Calu3 (cell line): ENCODE results near the gene WFIKKN1. TPM values are rescaled to one million over a fixed set of nuclear protein-coding genes. Genes with fewer than 3 reads are reported as not detected.

Experiments used
- BruUV-seq: library from RNA; stranded (reverse); fragments of 400-500 nt; replicated peaks from 2 replicates; lab custom pipeline; 2021; lab: Mats Ljungman, UMichigan
- CTCF ChIA-PET: fragments of 300-600 bp; sonication (Branson Sonifier 250); formaldehyde crosslinking; loops from one replicate; lab custom pipeline; 2022; ENCODE audit warnings: antibody characterized with exemption; lab: Charles Lee
- DNase-seq: peaks from one replicate; pipeline ENCODE4 v3.0.0; 2022
- H3K27ac Mint-ChIP-seq: one replicate; pipeline ENCODE4 v1.8.0; 2022; ENCODE audit warnings: mixed read lengths; ENCODE audit not compliant: unreplicated experiment
- H3K27me3 Mint-ChIP-seq: one replicate; pipeline ENCODE4 v1.8.0; 2022; ENCODE audit warnings: mixed read lengths; ENCODE audit not compliant: unreplicated experiment
- H3K36me3 Mint-ChIP-seq: one replicate; pipeline ENCODE4 v1.8.0; 2022; ENCODE audit warnings: mild to moderate bottlenecking, moderate library complexity, mixed read lengths; ENCODE audit not compliant: insufficient read depth, unreplicated experiment
- H3K4me1 Mint-ChIP-seq: one replicate; pipeline ENCODE4 v1.8.0; 2022; ENCODE audit warnings: mild to moderate bottlenecking, low read depth, mixed read lengths; ENCODE audit not compliant: unreplicated experiment
- H3K4me3 Mint-ChIP-seq: one replicate; pipeline ENCODE4 v1.8.0; 2022; ENCODE audit warnings: mild to moderate bottlenecking, low read depth, moderate library complexity, mixed read lengths; ENCODE audit not compliant: unreplicated experiment
- H3K9me3 Mint-ChIP-seq: one replicate; pipeline ENCODE4 v1.8.0; 2022; ENCODE audit warnings: low read depth, mixed read lengths; ENCODE audit not compliant: unreplicated experiment
- CTCF ChIP-seq: fragments of 200-600 bp; IDR thresholded peaks from one replicate; pipeline ENCODE4 v1.8.0; 2022; ENCODE audit warnings: antibody characterized with exemption; ENCODE audit not compliant: unreplicated experiment
- intact Hi-C: fragments of 100-400 bp; cut with micrococcal nuclease; formaldehyde crosslinking; loops from one replicate; pipeline ENCODE4 v1.10.0; 2022; ENCODE audit not compliant: unreplicated experiment
- total RNA-seq: library from RNA; stranded (reverse); gene quantifications from 2 replicates; pipeline ENCODE4 v1.2.3, GENCODE V29; 2022

WFIKKN1 gene
- total RNA-seq, 1 experiment from 2014 or later: 0.90 TPM

DNA sequence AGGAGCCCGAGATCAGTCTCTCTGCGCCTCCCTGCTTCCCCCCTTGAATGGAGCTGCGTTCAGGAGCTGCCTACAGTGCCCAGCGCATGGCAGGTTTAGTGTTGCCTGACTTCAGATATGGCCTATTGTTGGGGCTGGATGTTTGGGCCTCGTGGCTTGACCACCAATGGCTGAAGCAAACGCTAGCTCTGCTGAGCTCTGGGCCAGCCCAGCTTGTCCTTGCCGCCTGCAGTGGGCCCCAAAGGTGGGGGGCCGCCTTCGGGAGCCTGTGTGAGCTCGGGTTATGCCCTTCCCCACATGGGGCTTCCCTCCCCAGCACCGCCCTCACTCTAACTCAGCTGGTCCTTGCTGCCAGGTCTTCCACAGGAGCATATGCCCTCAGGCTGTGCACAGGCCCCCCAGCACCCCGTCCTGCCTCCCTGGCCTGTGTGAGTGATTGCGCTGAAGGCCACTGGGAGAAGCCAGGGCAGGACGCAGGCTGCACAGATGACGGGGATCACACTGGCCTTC, 7.3 kb downstream of the WFIKKN1 start:
- CTCF ChIA-PET: no interaction called here
- no TSS peak for BruUV-seq
- TF ChIP-seq CTCF: no peak
- no peaks in the 10 kb centered on the region for H3K9me3 Mint-ChIP-seq
- H3K36me3 Mint-ChIP-seq: peaks cover 69% of the 10 kb centered on the region
- H3K27ac Mint-ChIP-seq: no peak overlapping the region
- H3K4me3 Mint-ChIP-seq: peak overlapping the region; percentile 87
- H3K27me3 Mint-ChIP-seq: no peaks in the 10 kb centered on the region
- DNase-seq: no peak
- intact Hi-C loops: loop anchor here (10.0 kb wide), 1 partner anchor 113 kb away; the partner anchor contains the start of gene CAPN15
- H3K4me1 Mint-ChIP-seq: peaks cover 8% of the 10 kb centered on the region

GRCh38 chr16:638836-639235, 8.1 kb downstream of the WFIKKN1 start:
- Mint-ChIP-seq H3K9me3 (no peaks in the 10 kb centered on the region), H3K4me3 (no peak overlapping the region), H3K27me3 (no peaks in the 10 kb centered on the region), H3K36me3 (peaks cover 70% of the 10 kb centered on the region), H3K27ac (no peak overlapping the region), H3K4me1 (peaks cover 13% of the 10 kb centered on the region)
- CTCF ChIA-PET: no interaction called here
- intact Hi-C loops: loop anchor here (10.0 kb wide), 1 partner anchor 114 kb away; the partner anchor contains the start of gene CAPN15
- no TSS peak for BruUV-seq
- DNase-seq: no peak
- TF ChIP-seq CTCF: no peak

DNA sequence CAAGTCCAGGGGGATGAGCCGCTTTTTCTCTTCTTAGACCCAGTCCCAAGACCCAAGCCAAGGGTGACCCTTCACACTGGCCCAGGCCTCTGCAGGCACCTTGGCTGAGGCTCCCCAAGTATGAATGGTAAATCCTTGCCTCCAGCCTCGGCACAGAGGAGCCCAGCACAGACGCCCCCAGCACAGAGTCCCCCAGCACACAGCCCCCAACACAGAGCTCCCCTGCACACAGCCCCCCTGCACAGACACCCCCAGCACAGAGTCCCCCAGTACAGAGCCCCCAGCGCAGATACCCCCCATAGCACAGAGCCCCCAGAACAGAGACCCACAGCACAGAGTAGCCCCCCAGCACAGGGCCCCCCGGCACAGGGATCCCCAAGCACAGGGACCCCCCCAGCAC, 9.8 kb downstream of the WFIKKN1 start:
- CTCF ChIA-PET: no interaction called here
- Mint-ChIP-seq H3K27ac (no peak overlapping the region), H3K36me3 (peaks cover 71% of the 10 kb centered on the region), H3K4me3 (peak overlapping the region; percentile 55), H3K4me1 (peaks cover 31% of the 10 kb centered on the region), H3K9me3 (no peaks in the 10 kb centered on the region), H3K27me3 (no peaks in the 10 kb centered on the region)
- no peak for TF ChIP-seq CTCF
- intact Hi-C loops: no loop called here
- no TSS peak for BruUV-seq
- no peak for DNase-seq

DNA sequence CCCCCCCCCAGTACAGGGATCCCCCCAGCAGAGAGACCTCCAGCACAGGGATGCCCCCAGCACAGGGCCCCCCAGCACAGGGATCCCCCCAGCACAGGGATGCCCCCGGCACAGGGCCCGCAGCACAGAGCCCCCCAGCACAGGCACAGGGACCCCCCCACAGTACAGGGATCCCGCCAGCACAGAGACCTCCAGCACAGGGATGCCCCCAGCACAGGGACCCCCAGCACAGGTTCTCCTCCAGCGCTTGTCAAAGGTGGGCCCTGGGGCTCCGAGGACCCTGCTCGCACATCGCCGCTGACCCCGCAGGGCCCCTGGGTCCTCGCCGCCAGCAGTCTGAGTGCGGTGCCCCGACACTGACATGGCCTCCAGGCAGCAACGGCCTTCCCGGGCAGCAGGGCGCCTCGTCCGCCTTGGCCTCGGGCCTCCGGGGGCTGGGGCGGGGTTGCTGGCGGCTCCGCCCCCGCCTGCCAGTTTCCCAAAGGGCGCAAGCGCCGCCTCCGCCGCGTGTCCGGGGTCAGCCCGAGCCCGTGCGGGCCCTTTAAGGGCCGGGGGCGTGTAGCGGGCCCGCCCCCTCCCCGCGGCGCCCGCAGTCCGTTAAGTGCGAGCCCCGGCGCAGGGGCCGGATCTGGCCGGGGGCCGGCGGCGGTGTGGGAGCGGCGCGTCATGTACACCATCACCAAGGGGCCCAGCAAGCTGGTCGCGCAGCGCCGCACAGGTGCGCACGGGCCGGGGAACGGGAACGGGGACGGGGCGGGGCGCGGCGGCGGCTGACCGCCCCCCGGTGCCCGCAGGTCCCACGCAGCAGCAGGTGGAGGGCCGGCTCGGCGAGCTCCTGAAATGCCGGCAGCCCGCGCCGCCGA, 10.8 kb downstream of the WFIKKN1 start, which contains the start of gene MCRIP2:
Gene MCRIP2, plus strand, starts transcription at position 503 of the 863 bp plus-strand sequence. Its CDS starts 164 bp downstream, at position 667.
- peak; percentile 93 for DNase-seq
- Mint-ChIP-seq H3K27ac (no peak within 1 kb of the TSS), H3K4me3 (peak within 1 kb of the TSS; percentile 76), H3K9me3 (no peaks in the 10 kb centered on the region), H3K4me1 (peaks cover 35% of the 10 kb centered on the region), H3K27me3 (no peaks in the 10 kb centered on the region), H3K36me3 (peaks cover 71% of the 10 kb centered on the region)
- no TSS peak for BruUV-seq
- no peak for TF ChIP-seq CTCF
- CTCF ChIA-PET: no interaction called here
- intact Hi-C loops: no loop called here
